Peyer's patch (tissue), 4 donors: ENCODE measurements around the gene ZBTB46.
"Not testable (repeated sequence)": the region's sequence is repeated elsewhere in the genome, so short reads cannot be mapped to it uniquely, and the experiment has no call there.

ENCODE experiments used
- CTCF ChIP-seq, 6 experiments: fragments of 450-650 bp in 4 of 6; fragments of 200-600 bp in 2 of 6; sonication (generic) in 1 of 6; IDR thresholded peaks; one replicate each; pipeline ENCODE4 v1.5.1; 2017 to 2019; ENCODE audit warnings: antibody characterized with exemption in 6 of 6, mild to moderate bottlenecking in 3 of 6, moderate library complexity in 1 of 6
- POLR2A ChIP-seq, 2 donors: fragments of 450-650 bp; IDR thresholded peaks; one replicate each; pipeline ENCODE4 v1.5.1; 2017; ENCODE audit warnings: antibody characterized with exemption in 2 of 2, mild to moderate bottlenecking in 2 of 2, moderate library complexity in 2 of 2

GRCh38 chr20:63853733-63854068 is 22.6 kb upstream of the ZBTB46 start:
- TF ChIP-seq CTCF, POLR2A (IDR thresholded peaks at IDR 0.05): not testable (repeated sequence)
